ENCODE results near the gene SLC12A8. TPM values are rescaled to one million over a fixed set of nuclear protein-coding genes. Genes with fewer than 3 reads are reported as not detected.

The SLC12A8 gene
- total and polyA plus RNA-seq, 2 experiments from 2014 or later, result 6.9 to 15.9 TPM

DNA sequence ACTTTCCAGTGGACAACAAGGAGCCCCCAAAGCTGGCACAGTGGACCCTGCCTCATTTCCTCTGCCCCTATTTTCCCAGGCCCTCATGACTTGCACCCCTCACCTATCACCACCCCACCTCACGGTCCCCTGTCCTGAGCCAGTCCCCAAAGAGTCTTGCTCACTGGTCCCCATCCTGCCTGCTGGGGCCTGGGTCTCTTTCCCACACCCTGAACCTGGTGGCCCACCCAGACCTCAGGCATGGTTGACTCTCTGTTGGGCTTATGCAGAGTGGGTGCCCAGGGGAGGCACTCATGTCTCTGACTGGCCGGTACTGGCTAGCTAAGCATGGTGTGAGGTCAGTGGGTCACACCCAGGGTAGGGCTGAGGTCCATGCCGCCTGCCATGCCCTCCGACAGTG is 73.2 kb downstream of the SLC12A8 start:
- H3K27me3 Mint-ChIP-seq (ENCODE audit: insufficient read depth, low read depth, poor library complexity), result peaks cover 24% of the 10 kb centered on the region
- H3K36me3 Mint-ChIP-seq (ENCODE audit: low read depth), result peaks cover 4% of the 10 kb centered on the region; the same call in 1 of the 3 replicates
- H2AFZ ChIP-seq, result no peak overlapping the region
- DNase-seq (ENCODE audit: low spot score) (no peak), ATAC-seq (no peak)
- H3K9me3 Mint-ChIP-seq, result no peaks in the 10 kb centered on the region
- peaks cover 27% of the 10 kb centered on the region for H3K4me1 ChIP-seq (ENCODE audit: insufficient read depth)
- no peaks in the 10 kb centered on the region for H4K20me1 ChIP-seq (replicated peaks; ENCODE audit: insufficient read depth)
- no peaks in the 10 kb centered on the region for H3K9me2 ChIP-seq (ENCODE audit: insufficient read depth)
- no peak for TF ChIP-seq POLR2AphosphoS5 (IDR thresholded peaks at IDR 0.05; ENCODE audit: low read depth)
- no peak for TF ChIP-seq CREB1 (CRISPR knock-in tag; IDR thresholded peaks at IDR 0.05; ENCODE audit: low read depth)
- TF ChIP-seq EZH2 (IDR thresholded peaks at IDR 0.05; ENCODE audit: low read depth, unreplicated experiment), result no peak
- no peak for TF ChIP-seq STAT1 (IDR thresholded peaks at IDR 0.05; ENCODE audit: unreplicated experiment)
- TF ChIP-seq, protein P1, sequence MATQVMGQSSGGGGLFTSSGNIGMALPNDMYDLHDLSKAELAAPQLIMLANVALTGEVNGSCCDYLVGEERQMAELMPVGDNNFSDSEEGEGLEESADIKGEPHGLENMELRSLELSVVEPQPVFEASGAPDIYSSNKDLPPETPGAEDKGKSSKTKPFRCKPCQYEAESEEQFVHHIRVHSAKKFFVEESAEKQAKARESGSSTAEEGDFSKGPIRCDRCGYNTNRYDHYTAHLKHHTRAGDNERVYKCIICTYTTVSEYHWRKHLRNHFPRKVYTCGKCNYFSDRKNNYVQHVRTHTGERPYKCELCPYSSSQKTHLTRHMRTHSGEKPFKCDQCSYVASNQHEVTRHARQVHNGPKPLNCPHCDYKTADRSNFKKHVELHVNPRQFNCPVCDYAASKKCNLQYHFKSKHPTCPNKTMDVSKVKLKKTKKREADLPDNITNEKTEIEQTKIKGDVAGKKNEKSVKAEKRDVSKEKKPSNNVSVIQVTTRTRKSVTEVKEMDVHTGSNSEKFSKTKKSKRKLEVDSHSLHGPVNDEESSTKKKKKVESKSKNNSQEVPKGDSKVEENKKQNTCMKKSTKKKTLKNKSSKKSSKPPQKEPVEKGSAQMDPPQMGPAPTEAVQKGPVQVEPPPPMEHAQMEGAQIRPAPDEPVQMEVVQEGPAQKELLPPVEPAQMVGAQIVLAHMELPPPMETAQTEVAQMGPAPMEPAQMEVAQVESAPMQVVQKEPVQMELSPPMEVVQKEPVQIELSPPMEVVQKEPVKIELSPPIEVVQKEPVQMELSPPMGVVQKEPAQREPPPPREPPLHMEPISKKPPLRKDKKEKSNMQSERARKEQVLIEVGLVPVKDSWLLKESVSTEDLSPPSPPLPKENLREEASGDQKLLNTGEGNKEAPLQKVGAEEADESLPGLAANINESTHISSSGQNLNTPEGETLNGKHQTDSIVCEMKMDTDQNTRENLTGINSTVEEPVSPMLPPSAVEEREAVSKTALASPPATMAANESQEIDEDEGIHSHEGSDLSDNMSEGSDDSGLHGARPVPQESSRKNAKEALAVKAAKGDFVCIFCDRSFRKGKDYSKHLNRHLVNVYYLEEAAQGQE (IDR thresholded peaks at IDR 0.05; ENCODE audit: unreplicated experiment), result no peak
- TF ChIP-seq ZNF331 (CRISPR knock-in tag; IDR thresholded peaks at IDR 0.05; ENCODE audit: low read depth), result no peak
- TF ChIP-seq, protein P2, sequence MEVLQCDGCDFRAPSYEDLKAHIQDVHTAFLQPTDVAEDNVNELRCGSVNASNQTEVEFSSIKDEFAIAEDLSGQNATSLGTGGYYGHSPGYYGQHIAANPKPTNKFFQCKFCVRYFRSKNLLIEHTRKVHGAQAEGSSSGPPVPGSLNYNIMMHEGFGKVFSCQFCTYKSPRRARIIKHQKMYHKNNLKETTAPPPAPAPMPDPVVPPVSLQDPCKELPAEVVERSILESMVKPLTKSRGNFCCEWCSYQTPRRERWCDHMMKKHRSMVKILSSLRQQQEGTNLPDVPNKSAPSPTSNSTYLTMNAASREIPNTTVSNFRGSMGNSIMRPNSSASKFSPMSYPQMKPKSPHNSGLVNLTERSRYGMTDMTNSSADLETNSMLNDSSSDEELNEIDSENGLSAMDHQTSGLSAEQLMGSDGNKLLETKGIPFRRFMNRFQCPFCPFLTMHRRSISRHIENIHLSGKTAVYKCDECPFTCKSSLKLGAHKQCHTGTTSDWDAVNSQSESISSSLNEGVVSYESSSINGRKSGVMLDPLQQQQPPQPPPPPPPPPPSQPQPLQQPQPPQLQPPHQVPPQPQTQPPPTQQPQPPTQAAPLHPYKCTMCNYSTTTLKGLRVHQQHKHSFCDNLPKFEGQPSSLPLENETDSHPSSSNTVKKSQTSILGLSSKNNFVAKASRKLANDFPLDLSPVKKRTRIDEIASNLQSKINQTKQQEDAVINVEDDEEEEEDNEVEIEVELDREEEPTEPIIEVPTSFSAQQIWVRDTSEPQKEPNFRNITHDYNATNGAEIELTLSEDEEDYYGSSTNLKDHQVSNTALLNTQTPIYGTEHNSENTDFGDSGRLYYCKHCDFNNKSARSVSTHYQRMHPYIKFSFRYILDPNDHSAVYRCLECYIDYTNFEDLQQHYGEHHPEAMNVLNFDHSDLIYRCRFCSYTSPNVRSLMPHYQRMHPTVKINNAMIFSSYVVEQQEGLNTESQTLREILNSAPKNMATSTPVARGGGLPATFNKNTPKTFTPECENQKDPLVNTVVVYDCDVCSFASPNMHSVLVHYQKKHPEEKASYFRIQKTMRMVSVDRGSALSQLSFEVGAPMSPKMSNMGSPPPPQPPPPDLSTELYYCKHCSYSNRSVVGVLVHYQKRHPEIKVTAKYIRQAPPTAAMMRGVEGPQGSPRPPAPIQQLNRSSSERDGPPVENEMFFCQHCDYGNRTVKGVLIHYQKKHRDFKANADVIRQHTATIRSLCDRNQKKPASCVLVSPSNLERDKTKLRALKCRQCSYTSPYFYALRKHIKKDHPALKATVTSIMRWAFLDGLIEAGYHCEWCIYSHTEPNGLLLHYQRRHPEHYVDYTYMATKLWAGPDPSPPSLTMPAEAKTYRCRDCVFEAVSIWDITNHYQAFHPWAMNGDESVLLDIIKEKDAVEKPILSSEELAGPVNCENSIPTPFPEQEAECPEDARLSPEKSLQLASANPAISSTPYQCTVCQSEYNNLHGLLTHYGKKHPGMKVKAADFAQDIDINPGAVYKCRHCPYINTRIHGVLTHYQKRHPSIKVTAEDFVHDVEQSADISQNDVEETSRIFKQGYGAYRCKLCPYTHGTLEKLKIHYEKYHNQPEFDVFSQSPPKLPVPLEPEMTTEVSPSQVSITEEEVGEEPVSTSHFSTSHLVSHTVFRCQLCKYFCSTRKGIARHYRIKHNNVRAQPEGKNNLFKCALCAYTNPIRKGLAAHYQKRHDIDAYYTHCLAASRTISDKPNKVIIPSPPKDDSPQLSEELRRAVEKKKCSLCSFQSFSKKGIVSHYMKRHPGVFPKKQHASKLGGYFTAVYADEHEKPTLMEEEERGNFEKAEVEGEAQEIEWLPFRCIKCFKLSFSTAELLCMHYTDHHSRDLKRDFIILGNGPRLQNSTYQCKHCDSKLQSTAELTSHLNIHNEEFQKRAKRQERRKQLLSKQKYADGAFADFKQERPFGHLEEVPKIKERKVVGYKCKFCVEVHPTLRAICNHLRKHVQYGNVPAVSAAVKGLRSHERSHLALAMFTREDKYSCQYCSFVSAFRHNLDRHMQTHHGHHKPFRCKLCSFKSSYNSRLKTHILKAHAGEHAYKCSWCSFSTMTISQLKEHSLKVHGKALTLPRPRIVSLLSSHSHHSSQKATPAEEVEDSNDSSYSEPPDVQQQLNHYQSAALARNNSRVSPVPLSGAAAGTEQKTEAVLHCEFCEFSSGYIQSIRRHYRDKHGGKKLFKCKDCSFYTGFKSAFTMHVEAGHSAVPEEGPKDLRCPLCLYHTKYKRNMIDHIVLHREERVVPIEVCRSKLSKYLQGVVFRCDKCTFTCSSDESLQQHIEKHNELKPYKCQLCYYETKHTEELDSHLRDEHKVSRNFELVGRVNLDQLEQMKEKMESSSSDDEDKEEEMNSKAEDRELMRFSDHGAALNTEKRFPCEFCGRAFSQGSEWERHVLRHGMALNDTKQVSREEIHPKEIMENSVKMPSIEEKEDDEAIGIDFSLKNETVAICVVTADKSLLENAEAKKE (CRISPR knock-in tag; IDR thresholded peaks at IDR 0.05), result no peak
- TF ChIP-seq NANOG (IDR thresholded peaks at IDR 0.05; ENCODE audit: borderline replicate concordance), result no peak
- no peak for TF ChIP-seq ZNF114 (CRISPR knock-in tag; IDR thresholded peaks at IDR 0.05)
- no peak for TF ChIP-seq ETS1 (IDR thresholded peaks at IDR 0.05)
- no peak overlapping the region for H3K4me3 Mint-ChIP-seq
- no peak overlapping the region for H3K27ac ChIP-seq (ENCODE audit: low read depth)
- peaks cover 4% of the 10 kb centered on the region; the same call in 1 of the 2 replicates for H3K36me3 ChIP-seq (ENCODE audit: insufficient read depth)
- H3K27ac Mint-ChIP-seq, result no peak overlapping the region
- peaks cover 7% of the 10 kb centered on the region for H3K27me3 ChIP-seq (ENCODE audit: insufficient read depth)
- peaks cover 32% of the 10 kb centered on the region for H3K4me1 Mint-ChIP-seq
- no peak overlapping the region for H3K4me2 ChIP-seq
- H3F3A ChIP-seq (replicated peaks; ENCODE audit: low read depth), result no peaks in the 10 kb centered on the region; the same call in none of the 2 replicates
- H3K4me3 ChIP-seq, result no peak overlapping the region
- H3K79me2 ChIP-seq (replicated peaks; ENCODE audit: insufficient read depth), result no peaks in the 10 kb centered on the region
